Panc1 (cell line): ENCODE results near the gene MTA1. TPM values are rescaled to one million over a fixed set of nuclear protein-coding genes. Genes with fewer than 3 reads are reported as not detected.
A peak's percentile ranks its signal among the peaks of the same experiment; 100 is the strongest.

Source experiments
- ATAC-seq: fragments of 200-7000 bp; cut with Tn5 transposase; 2 replicates; pipeline ENCODE4 v1.9.1; 2020; ENCODE audit warnings: mild to moderate bottlenecking, moderate library complexity
- BruUV-seq: library from RNA; stranded (reverse); fragments of 400-500 nt; replicated peaks from 2 replicates; lab custom pipeline; 2021; lab: Mats Ljungman, UMichigan
- CTCF ChIA-PET: fragments of 300-600 bp; sonication (Branson Sonifier 250); formaldehyde crosslinking; loops from one replicate; lab custom pipeline; 2022; ENCODE audit warnings: antibody characterized with exemption; lab: Charles Lee
- POLR2A ChIA-PET: fragments of 300-600 bp; sonication (Branson Sonifier 250); formaldehyde crosslinking; loops from one replicate; lab custom pipeline; 2022; ENCODE audit warnings: antibody characterized with exemption; lab: Charles Lee
- DNase-seq: peaks from one replicate; pipeline ENCODE4 v3.0.0-alpha.2; 2010; ENCODE audit warnings: low read depth, low spot score
- H3K27ac ChIP-seq: 2 replicates; pipeline ENCODE4 v1.5.1; 2011; ENCODE audit warnings: mild to moderate bottlenecking, low read length, inconsistent platforms
- H3K27me3 ChIP-seq: fragments of 200-500 bp; sonication (Bioruptor generic); 2 replicates; pipeline ENCODE4 v1.6.0; 2014; ENCODE audit warnings: low read length, inconsistent platforms; ENCODE audit not compliant: control insufficient read depth, insufficient read depth
- H3K36me3 ChIP-seq: fragments of 200-500 bp; sonication (Bioruptor generic); 2 replicates; pipeline ENCODE4 v1.5.1; 2014; ENCODE audit warnings: inconsistent platforms, mild to moderate bottlenecking, low read length, moderate library complexity; ENCODE audit not compliant: control insufficient read depth, insufficient read depth
- H3K4me1 ChIP-seq: 2 replicates; pipeline ENCODE4 v1.5.1; 2011; ENCODE audit warnings: inconsistent platforms, mild to moderate bottlenecking, low read length, moderate library complexity; ENCODE audit not compliant: control insufficient read depth, insufficient read depth
- H3K4me3 ChIP-seq, 2 experiments: 2 replicates each; pipeline ENCODE4 v1.5.1; 2011 to 2012; ENCODE audit warnings: low read depth in 2 of 2, low read length in 2 of 2, mild to moderate bottlenecking in 2 of 2, inconsistent platforms in 1 of 2, moderate library complexity in 1 of 2
- H3K9me3 ChIP-seq: fragments of 200-500 bp; sonication (Bioruptor generic); 2 replicates; pipeline ENCODE4 v1.5.1; 2014; ENCODE audit warnings: low read depth, mild to moderate bottlenecking, inconsistent platforms, low read length, moderate library complexity; ENCODE audit not compliant: control insufficient read depth, insufficient read depth
- POLR2AphosphoS5 ChIP-seq: IDR thresholded peaks from 2 replicates; pipeline ENCODE4 v1.6.1; 2012; ENCODE audit warnings: mild to moderate bottlenecking, low read depth, low read length, moderate library complexity
- SIN3A ChIP-seq: IDR thresholded peaks from 2 replicates; pipeline ENCODE4 v1.6.1; 2012; ENCODE audit warnings: low read depth, mild to moderate bottlenecking, low read length, moderate library complexity, borderline replicate concordance; ENCODE audit not compliant: insufficient read depth
- TCF7L2 ChIP-seq: IDR thresholded peaks from 2 replicates; pipeline ENCODE4 v1.6.1; 2011; ENCODE audit warnings: mild to moderate bottlenecking, low read depth, low read length, inconsistent platforms
- in situ Hi-C: cut with HindIII; loops from 2 replicates; pipeline ENCODE4 v1.10.0; 2016; ENCODE audit warnings: low sequenced_read_pairs, low pct_unique_long_range_greater_than_20kb
- intact Hi-C: fragments of 100-400 bp; cut with micrococcal nuclease; formaldehyde crosslinking; loops from one replicate; pipeline ENCODE4 v1.10.0; 2022; ENCODE audit not compliant: unreplicated experiment
- total RNA-seq: library from RNA; stranded (reverse); gene quantifications from one replicate; pipeline ENCODE4 v1.2.1, GENCODE V29; 2021; ENCODE audit not compliant: unreplicated experiment
- TF ChIP-seq, protein P1 (sequence below), 2 experiments: IDR thresholded peaks; 2 replicates each; pipeline ENCODE4 v1.6.1; 2011 to 2012; ENCODE audit warnings: low read depth in 2 of 2, control low read depth in 1 of 2, low read length in 1 of 2, mild to moderate bottlenecking in 1 of 2, moderate library complexity in 1 of 2; ENCODE audit not compliant: insufficient read depth in 1 of 2
- TF ChIP-seq, protein P2 (sequence below): fragments of 450-650 bp; IDR thresholded peaks from 2 replicates; pipeline ENCODE4 v1.5.1; 2017; ENCODE audit warnings: mild to moderate bottlenecking

The MTA1 gene
- total RNA-seq, 1 experiment from 2014 or later = 105 TPM

DNA sequence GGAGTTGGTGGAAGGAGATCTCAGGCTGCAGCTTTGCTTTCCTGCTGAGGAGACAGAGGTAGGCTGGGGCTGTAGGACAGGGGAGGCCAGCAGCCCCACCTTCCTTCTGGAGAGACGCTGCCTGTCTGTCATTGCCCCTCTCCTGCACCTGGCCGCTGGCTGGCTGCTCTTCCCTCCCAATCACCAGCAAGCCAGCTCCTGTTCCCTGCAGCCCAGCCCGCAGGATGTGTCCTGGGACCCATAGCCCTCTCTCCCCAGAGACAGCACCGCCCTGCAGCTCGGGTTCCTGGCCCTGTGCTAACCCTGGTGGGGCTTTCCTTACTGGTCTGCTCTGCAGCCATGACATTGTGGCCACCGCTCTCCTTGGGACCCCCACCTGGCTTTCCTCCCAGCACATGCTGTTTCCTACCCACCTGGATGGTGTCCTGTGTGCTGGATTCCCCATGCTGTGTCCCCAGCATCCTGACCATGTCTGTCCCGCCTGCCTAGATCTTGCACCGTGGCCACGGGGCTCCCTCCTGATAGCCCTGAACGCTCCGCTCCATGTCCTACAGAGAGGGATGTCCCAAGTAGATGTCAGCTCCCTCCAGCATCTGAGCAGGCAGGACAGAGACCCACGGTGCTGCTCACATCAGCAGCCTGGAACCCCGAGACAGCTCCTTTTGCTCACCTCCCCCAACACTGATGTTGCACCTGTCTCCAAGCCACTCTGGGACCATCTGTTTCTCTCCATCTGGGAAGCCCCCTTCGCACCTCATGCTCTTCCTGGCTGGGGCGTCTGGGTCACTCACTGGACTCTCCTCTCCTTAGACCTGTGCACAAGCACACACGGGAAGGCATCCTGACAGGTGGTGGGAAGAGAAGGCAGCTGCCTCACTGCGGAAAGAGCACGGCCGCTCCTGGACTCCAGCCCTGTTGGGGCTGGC is 1.1 kb upstream of the MTA1 start:
- peaks cover 19% of the 10 kb centered on the region for H3K4me1 ChIP-seq
- H3K27ac ChIP-seq = peak overlapping the region; percentile 82
- H3K27me3 ChIP-seq = no peaks in the 10 kb centered on the region
- ATAC-seq = no peak
- ChIA-PET POLR2A (no interaction called here), CTCF (no interaction called here)
- BruUV-seq = no TSS peak
- no peaks in the 10 kb centered on the region for H3K9me3 ChIP-seq
- DNase-seq = no peak
- TF ChIP-seq POLR2AphosphoS5 = no peak
- TF ChIP-seq, protein P1, sequence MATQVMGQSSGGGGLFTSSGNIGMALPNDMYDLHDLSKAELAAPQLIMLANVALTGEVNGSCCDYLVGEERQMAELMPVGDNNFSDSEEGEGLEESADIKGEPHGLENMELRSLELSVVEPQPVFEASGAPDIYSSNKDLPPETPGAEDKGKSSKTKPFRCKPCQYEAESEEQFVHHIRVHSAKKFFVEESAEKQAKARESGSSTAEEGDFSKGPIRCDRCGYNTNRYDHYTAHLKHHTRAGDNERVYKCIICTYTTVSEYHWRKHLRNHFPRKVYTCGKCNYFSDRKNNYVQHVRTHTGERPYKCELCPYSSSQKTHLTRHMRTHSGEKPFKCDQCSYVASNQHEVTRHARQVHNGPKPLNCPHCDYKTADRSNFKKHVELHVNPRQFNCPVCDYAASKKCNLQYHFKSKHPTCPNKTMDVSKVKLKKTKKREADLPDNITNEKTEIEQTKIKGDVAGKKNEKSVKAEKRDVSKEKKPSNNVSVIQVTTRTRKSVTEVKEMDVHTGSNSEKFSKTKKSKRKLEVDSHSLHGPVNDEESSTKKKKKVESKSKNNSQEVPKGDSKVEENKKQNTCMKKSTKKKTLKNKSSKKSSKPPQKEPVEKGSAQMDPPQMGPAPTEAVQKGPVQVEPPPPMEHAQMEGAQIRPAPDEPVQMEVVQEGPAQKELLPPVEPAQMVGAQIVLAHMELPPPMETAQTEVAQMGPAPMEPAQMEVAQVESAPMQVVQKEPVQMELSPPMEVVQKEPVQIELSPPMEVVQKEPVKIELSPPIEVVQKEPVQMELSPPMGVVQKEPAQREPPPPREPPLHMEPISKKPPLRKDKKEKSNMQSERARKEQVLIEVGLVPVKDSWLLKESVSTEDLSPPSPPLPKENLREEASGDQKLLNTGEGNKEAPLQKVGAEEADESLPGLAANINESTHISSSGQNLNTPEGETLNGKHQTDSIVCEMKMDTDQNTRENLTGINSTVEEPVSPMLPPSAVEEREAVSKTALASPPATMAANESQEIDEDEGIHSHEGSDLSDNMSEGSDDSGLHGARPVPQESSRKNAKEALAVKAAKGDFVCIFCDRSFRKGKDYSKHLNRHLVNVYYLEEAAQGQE (IDR thresholded peaks at IDR 0.05; ENCODE audit: insufficient read depth in 1 of 2, low read depth in 2 of 2, low read length in 1 of 2) = no peak
- no peak for TF ChIP-seq TCF7L2
- TF ChIP-seq, protein P2, sequence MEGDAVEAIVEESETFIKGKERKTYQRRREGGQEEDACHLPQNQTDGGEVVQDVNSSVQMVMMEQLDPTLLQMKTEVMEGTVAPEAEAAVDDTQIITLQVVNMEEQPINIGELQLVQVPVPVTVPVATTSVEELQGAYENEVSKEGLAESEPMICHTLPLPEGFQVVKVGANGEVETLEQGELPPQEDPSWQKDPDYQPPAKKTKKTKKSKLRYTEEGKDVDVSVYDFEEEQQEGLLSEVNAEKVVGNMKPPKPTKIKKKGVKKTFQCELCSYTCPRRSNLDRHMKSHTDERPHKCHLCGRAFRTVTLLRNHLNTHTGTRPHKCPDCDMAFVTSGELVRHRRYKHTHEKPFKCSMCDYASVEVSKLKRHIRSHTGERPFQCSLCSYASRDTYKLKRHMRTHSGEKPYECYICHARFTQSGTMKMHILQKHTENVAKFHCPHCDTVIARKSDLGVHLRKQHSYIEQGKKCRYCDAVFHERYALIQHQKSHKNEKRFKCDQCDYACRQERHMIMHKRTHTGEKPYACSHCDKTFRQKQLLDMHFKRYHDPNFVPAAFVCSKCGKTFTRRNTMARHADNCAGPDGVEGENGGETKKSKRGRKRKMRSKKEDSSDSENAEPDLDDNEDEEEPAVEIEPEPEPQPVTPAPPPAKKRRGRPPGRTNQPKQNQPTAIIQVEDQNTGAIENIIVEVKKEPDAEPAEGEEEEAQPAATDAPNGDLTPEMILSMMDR = no peak
- no peak for TF ChIP-seq SIN3A
- H3K4me3 ChIP-seq = peak overlapping the region; percentile 54 to 58
- in situ Hi-C loops (no loop called here), intact Hi-C loops (no loop called here)
- peaks cover 5% of the 10 kb centered on the region; the same call in 1 of the 2 replicates for H3K36me3 ChIP-seq

DNA sequence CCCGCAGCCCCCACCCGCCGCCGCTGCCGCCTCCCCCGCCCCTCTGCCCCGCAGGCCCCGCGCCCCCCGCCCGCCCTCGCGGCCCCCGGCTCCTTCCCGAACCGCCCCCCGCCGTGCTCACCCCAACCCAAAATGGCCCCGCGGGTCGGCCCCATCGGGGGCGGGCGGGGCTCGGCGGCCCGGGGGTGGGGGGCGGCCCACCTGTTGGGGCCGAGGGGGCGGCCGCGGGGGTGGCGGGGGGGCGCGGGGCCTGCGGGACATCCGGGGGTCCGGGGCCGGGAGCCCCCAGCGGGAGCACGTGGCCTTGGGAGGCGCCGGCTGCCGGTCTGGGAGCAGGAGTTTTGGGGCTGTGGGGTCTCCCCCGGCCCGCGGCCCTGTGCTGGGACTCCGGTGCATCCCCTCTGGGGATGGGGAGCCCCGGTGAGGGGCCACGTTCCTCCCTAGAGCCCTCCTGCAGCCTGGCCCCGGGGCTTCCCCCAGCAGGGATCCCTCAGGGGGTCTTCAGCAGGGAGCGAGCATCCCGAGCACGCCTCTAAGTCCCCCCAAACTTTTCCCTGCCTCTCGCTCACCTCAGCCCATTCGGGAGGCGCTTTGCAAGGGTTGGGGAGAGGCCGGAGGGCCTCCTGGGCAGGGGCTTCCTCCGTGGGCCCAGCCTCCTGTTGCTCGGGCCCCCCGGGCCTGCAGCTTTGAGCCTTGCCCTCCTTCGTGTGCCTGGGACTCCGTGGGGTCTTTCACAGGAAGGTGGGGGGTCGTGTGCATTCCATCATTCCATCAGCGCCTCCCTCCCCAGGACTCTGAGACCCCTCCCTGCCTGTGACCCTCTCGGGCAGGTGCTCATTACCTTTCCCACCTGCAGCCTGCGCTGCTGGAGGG is 710 bp downstream of the MTA1 start:
- in situ Hi-C loops (no loop called here), intact Hi-C loops (no loop called here)
- TF ChIP-seq, protein P2 = no peak
- no peak for TF ChIP-seq TCF7L2
- TF ChIP-seq POLR2AphosphoS5 = no peak
- no peak for TF ChIP-seq SIN3A
- TF ChIP-seq, protein P1 (IDR thresholded peaks at IDR 0.05; ENCODE audit: insufficient read depth in 1 of 2, low read depth in 2 of 2, low read length in 1 of 2) = no peak
- DNase-seq (no peak), ATAC-seq (no peak)
- peak overlapping the region; percentile 74 for H3K27ac ChIP-seq
- ChIA-PET POLR2A (no interaction called here), CTCF (no interaction called here)
- no peaks in the 10 kb centered on the region for H3K9me3 ChIP-seq
- H3K4me1 ChIP-seq = peaks cover 19% of the 10 kb centered on the region
- peak overlapping the region; percentile 74 for H3K4me3 ChIP-seq
- H3K36me3 ChIP-seq = peaks cover 5% of the 10 kb centered on the region; the same call in 1 of the 2 replicates
- BruUV-seq = no TSS peak
- H3K27me3 ChIP-seq = no peaks in the 10 kb centered on the region
